KMS-11 (cell line): ENCODE measurements around the gene PLPP3.
A peak's percentile ranks its signal among the peaks of the same experiment; 100 is the strongest.

Experiments used
- H2AFZ ChIP-seq: fragments of 200-600 bp; sonication (generic); 2 replicates; pipeline ENCODE4 v1.6.1; 2016; ENCODE audit warnings: antibody characterized with exemption, mixed run types, low read depth
- H3K27ac ChIP-seq: fragments of 200-600 bp; sonication (generic); 2 replicates; pipeline ENCODE4 v1.6.1; 2016; ENCODE audit warnings: mild to moderate bottlenecking, mixed run types
- H3K27me3 ChIP-seq: fragments of 200-600 bp; sonication (generic); 2 replicates; pipeline ENCODE4 v1.6.1; 2017; ENCODE audit warnings: mild to moderate bottlenecking, low read depth, mixed run types, moderate library complexity; ENCODE audit not compliant: insufficient read depth
- H3K36me3 ChIP-seq: fragments of 200-600 bp; sonication (generic); 2 replicates; pipeline ENCODE4 v1.6.1; 2017; ENCODE audit warnings: mild to moderate bottlenecking, mixed run types; ENCODE audit not compliant: insufficient read depth
- H3K4me1 ChIP-seq: fragments of 200-600 bp; sonication (generic); 2 replicates; pipeline ENCODE4 v1.6.1; 2016; ENCODE audit warnings: mild to moderate bottlenecking, low read depth, mixed run types; ENCODE audit not compliant: poor library complexity, severe bottlenecking
- H3K4me2 ChIP-seq: fragments of 200-600 bp; sonication (generic); 2 replicates; pipeline ENCODE4 v1.7.0; 2016; ENCODE audit warnings: mild to moderate bottlenecking, mixed run types
- H3K4me3 ChIP-seq: fragments of 200-600 bp; sonication (generic); IDR thresholded peaks from 2 replicates; pipeline ENCODE4 v1.6.1; 2017; ENCODE audit warnings: low read depth, low read length, mixed read lengths; ENCODE audit not compliant: insufficient read depth
- H3K79me2 ChIP-seq: fragments of 200-600 bp; sonication (generic); 2 replicates; pipeline ENCODE4 v1.6.1; 2016; ENCODE audit warnings: low read depth, mixed run types; ENCODE audit not compliant: insufficient read depth
- H3K9ac ChIP-seq: fragments of 200-600 bp; sonication (generic); 2 replicates; pipeline ENCODE4 v1.6.1; 2016; ENCODE audit warnings: mild to moderate bottlenecking, mixed run types
- H4K20me1 ChIP-seq: fragments of 200-600 bp; sonication (generic); 2 replicates; pipeline ENCODE4 v1.6.1; 2016; ENCODE audit warnings: mild to moderate bottlenecking, mixed run types; ENCODE audit not compliant: insufficient read depth
- TF ChIP-seq, protein P1 (sequence below): fragments of 200-600 bp; sonication (generic); conservative IDR thresholded peaks from 2 replicates; pipeline ENCODE4 v1.6.1; 2017; ENCODE audit warnings: low read depth, mild to moderate bottlenecking, antibody characterized with exemption, low read length, moderate library complexity, mixed read lengths

Gene PLPP3

DNA sequence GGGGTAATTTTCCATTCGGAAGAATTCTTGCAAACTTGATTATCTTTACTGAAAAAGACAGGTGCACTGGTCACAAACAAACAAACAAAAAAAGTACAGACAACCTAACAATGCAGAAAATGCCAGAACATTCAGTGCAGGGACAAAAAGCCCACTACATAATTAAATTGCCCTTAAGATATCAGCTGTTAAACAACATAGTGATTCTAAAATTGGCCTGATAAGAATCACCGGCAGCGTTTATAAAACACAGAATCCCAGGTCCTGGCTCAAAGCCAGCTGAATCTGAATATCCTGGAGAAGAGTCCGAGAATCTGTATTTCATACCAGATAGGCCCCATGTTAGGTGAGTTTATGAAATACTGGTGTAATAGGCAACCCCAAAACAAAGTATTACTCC, 6.1 kb downstream of the PLPP3 start:
- H3K27ac ChIP-seq: no peak overlapping the region
- no peaks in the 10 kb centered on the region for H3K79me2 ChIP-seq
- TF ChIP-seq, protein P1, sequence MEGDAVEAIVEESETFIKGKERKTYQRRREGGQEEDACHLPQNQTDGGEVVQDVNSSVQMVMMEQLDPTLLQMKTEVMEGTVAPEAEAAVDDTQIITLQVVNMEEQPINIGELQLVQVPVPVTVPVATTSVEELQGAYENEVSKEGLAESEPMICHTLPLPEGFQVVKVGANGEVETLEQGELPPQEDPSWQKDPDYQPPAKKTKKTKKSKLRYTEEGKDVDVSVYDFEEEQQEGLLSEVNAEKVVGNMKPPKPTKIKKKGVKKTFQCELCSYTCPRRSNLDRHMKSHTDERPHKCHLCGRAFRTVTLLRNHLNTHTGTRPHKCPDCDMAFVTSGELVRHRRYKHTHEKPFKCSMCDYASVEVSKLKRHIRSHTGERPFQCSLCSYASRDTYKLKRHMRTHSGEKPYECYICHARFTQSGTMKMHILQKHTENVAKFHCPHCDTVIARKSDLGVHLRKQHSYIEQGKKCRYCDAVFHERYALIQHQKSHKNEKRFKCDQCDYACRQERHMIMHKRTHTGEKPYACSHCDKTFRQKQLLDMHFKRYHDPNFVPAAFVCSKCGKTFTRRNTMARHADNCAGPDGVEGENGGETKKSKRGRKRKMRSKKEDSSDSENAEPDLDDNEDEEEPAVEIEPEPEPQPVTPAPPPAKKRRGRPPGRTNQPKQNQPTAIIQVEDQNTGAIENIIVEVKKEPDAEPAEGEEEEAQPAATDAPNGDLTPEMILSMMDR: no peak
- no peaks in the 10 kb centered on the region for H3K27me3 ChIP-seq
- peaks cover 8% of the 10 kb centered on the region for H3K4me1 ChIP-seq
- H3K36me3 ChIP-seq: no peaks in the 10 kb centered on the region
- no peak overlapping the region for H3K9ac ChIP-seq
- no peak overlapping the region for H3K4me3 ChIP-seq
- no peak overlapping the region for H2AFZ ChIP-seq
- H3K4me2 ChIP-seq: no peak overlapping the region
- no peaks in the 10 kb centered on the region for H4K20me1 ChIP-seq

DNA sequence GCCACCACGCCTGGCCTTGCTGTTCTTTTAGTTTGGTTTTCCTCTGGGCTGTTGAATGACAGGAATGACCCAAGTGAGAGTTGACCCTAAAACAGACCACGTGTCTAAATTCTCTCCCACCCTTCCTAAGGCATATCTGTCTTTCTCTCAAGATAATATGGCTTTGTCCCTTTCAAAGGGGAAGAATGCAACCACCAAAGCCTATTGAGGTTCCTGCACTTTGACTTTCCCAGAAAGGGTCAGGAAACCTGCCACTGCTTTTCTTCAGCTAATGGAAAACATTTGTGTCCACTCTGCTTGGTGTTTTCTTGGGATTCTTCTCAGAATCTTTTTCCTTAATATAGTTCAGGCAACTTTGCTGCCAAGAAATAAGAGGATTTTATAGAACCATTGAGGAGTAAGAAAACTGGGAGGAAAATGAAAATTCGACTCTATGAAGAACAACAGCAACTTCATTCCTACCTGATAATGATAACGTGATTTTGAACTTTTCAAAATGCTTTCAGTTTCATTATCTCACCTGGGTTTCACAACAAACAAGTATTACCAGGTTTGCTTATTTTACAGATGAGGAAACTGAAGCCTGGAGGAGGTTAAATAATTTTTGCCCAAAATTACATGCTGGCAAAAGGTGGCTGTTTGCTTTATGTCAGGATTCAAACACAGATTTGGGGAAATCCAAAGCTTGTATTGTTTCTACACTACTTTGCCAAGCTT, 6.9 kb downstream of the PLPP3 start:
- Histone ChIP-seq H3K9ac (no peak overlapping the region), H3K4me3 (no peak overlapping the region), H3K4me1 (peaks cover 8% of the 10 kb centered on the region), H3K27ac (no peak overlapping the region), H3K36me3 (no peaks in the 10 kb centered on the region), H3K4me2 (peak overlapping the region; percentile 21; the same call in 1 of the 2 replicates), H4K20me1 (no peaks in the 10 kb centered on the region), H3K79me2 (no peaks in the 10 kb centered on the region), H3K27me3 (no peaks in the 10 kb centered on the region), H2AFZ (no peak overlapping the region)
- TF ChIP-seq, protein P1: no peak

DNA sequence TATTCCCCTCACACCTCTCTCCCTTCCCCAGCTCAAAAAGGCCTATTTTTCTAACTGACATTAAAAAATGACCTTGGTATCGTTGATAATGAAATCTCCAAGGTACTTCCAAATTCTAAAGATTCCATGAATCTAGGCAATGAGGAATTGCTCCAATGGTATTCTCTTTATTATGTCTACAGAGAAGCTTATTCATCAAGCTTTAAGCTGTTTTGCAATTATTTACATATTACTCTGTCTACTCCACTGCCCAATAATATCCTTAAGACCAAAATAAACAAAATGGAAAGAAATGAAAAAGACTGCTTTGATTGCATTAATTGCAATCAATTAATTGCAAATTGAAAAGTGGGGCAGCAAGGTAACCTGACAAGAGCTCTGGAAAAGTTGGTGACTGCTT, 7.9 kb downstream of the PLPP3 start:
- Histone ChIP-seq H3K4me3 (no peak overlapping the region), H3K4me1 (peaks cover 8% of the 10 kb centered on the region), H3K79me2 (no peaks in the 10 kb centered on the region), H3K4me2 (no peak overlapping the region), H4K20me1 (no peaks in the 10 kb centered on the region), H3K27ac (no peak overlapping the region), H3K9ac (no peak overlapping the region), H3K36me3 (no peaks in the 10 kb centered on the region), H2AFZ (no peak overlapping the region), H3K27me3 (no peaks in the 10 kb centered on the region)
- TF ChIP-seq, protein P1: no peak

DNA sequence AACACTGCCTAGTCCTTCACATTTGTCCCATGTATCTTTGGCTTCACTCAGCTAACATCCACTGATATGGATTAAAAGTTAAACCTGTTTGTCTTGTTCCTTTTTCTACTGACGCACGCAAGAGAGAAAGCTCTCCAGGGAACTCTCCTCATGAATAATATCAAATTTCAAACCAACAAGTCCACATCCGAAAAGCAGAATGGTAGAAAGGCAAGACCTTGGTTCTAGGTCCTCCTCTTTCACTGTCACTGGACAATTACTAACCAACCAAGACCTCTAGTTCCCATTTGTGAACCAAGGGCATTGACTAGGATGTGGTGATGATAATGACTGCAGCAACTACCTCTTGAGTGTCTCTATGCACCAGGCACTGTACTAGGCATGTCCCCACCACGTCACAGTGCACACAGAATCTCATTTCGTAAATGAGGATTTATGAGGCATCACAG, 8.4 kb downstream of the PLPP3 start:
- Histone ChIP-seq H3K4me1 (peaks cover 8% of the 10 kb centered on the region), H4K20me1 (no peaks in the 10 kb centered on the region)
- TF ChIP-seq, protein P1: no peak

More for the DNA sequence above, 8.4 kb downstream of the PLPP3 start:
- no peak overlapping the region for H2AFZ ChIP-seq
- H3K27me3 ChIP-seq: no peaks in the 10 kb centered on the region
- H3K27ac ChIP-seq: no peak overlapping the region
- H3K4me3 ChIP-seq: no peak overlapping the region
- no peak overlapping the region for H3K9ac ChIP-seq
- no peak overlapping the region for H3K4me2 ChIP-seq
- no peaks in the 10 kb centered on the region for H3K36me3 ChIP-seq
- no peaks in the 10 kb centered on the region for H3K79me2 ChIP-seq
